Astrocyte (in vitro differentiated cells and primary cell): ENCODE measurements around the gene KCNC1. TPM values are rescaled to one million over a fixed set of nuclear protein-coding genes. Genes with fewer than 3 reads are reported as not detected.

ENCODE experiments used
- DNase-seq: peaks from one replicate; pipeline ENCODE4 v3.0.0-alpha.2; 2010; ENCODE audit warnings: low read depth
- FAIRE-seq: peaks from 2 replicates; lab custom pipeline; 2011; peaks lifted over from hg19 to GRCh38; lab: Jason Lieb, UNC
- H2AFZ ChIP-seq: 2 replicates; pipeline ENCODE4 v1.6.0; 2012; ENCODE audit warnings: low read depth, low read length, inconsistent platforms
- H3K27ac ChIP-seq: 2 replicates; pipeline ENCODE4 v1.5.1; 2011; ENCODE audit warnings: low read depth, low read length, inconsistent platforms
- H3K27me3 ChIP-seq: 2 replicates; pipeline ENCODE4 v1.6.0; 2011; ENCODE audit warnings: low read length, inconsistent platforms; ENCODE audit not compliant: insufficient read depth
- H3K36me3 ChIP-seq: 2 replicates; pipeline ENCODE4 v1.5.1; 2011; ENCODE audit warnings: low read length, inconsistent platforms; ENCODE audit not compliant: insufficient read depth
- H3K4me1 ChIP-seq: 2 replicates; pipeline ENCODE4 v1.5.1; 2011; ENCODE audit warnings: low read length, inconsistent platforms; ENCODE audit not compliant: insufficient read depth
- H3K4me2 ChIP-seq: 2 replicates; pipeline ENCODE4 v1.6.0; 2012; ENCODE audit warnings: low read length, inconsistent platforms
- H3K4me3 ChIP-seq: 2 replicates; pipeline ENCODE4 v1.5.1; 2011; ENCODE audit warnings: low read depth, mild to moderate bottlenecking, low read length, inconsistent platforms; ENCODE audit not compliant: insufficient read depth
- H3K79me2 ChIP-seq: 2 replicates; pipeline ENCODE4 v1.6.0; 2012; ENCODE audit warnings: mild to moderate bottlenecking, low read length, inconsistent platforms; ENCODE audit not compliant: insufficient read depth
- H3K9ac ChIP-seq: 2 replicates; pipeline ENCODE4 v1.6.0; 2012; ENCODE audit warnings: mild to moderate bottlenecking, low read length, inconsistent platforms
- H3K9me3 ChIP-seq: 2 replicates; pipeline ENCODE4 v1.5.1; 2012; ENCODE audit warnings: low read depth, mild to moderate bottlenecking, low read length, inconsistent platforms; ENCODE audit not compliant: insufficient read depth
- H4K20me1 ChIP-seq: 2 replicates; pipeline ENCODE4 v1.6.0; 2012; ENCODE audit warnings: low read length, inconsistent platforms; ENCODE audit not compliant: insufficient read depth
- H3K27ac Mint-ChIP-seq: one replicate; pipeline ENCODE4 v1.8.0; 2021; ENCODE audit warnings: mild to moderate bottlenecking, mixed read lengths; ENCODE audit not compliant: unreplicated experiment
- H3K27me3 Mint-ChIP-seq: one replicate; pipeline ENCODE4 v1.8.0; 2021; ENCODE audit warnings: low read depth, mixed read lengths; ENCODE audit not compliant: unreplicated experiment
- H3K36me3 Mint-ChIP-seq: one replicate; pipeline ENCODE4 v1.8.0; 2021; ENCODE audit warnings: low read depth, mixed read lengths; ENCODE audit not compliant: unreplicated experiment
- H3K4me1 Mint-ChIP-seq: one replicate; pipeline ENCODE4 v1.8.0; 2021; ENCODE audit warnings: low read depth, mixed read lengths; ENCODE audit not compliant: unreplicated experiment
- H3K4me3 Mint-ChIP-seq: one replicate; pipeline ENCODE4 v1.8.0; 2021; ENCODE audit warnings: mild to moderate bottlenecking, moderate library complexity, mixed read lengths; ENCODE audit not compliant: unreplicated experiment
- H3K9me3 Mint-ChIP-seq: one replicate; pipeline ENCODE4 v1.8.0; 2021; ENCODE audit warnings: mild to moderate bottlenecking, mixed read lengths; ENCODE audit not compliant: unreplicated experiment
- CTCF ChIP-seq: IDR thresholded peaks from 2 replicates; pipeline ENCODE4 v1.5.1; 2011; ENCODE audit warnings: low read depth, mild to moderate bottlenecking, inconsistent platforms, low read length, moderate library complexity; ENCODE audit not compliant: insufficient read depth
- EZH2 ChIP-seq: IDR thresholded peaks from 2 replicates; pipeline ENCODE4 v1.6.1; 2012; ENCODE audit warnings: mild to moderate bottlenecking, low read length, inconsistent platforms; ENCODE audit not compliant: insufficient read depth
- total RNA-seq: library from RNA; stranded (reverse); gene quantifications from 2 replicates; pipeline ENCODE4 v1.2.1, GENCODE V29; 2021

Gene KCNC1
- total RNA-seq, 1 donor from 2014 or later: 0.05 TPM

GRCh38 chr11:17778956-17779860 is 44.6 kb downstream of the KCNC1 start:
- Histone ChIP-seq H3K27ac (no peak overlapping the region), H4K20me1 (no peaks in the 10 kb centered on the region), H3K4me1 (no peaks in the 10 kb centered on the region), H3K27me3 (no peaks in the 10 kb centered on the region), H3K36me3 (no peaks in the 10 kb centered on the region), H2AFZ (no peak overlapping the region), H3K9me3 (no peaks in the 10 kb centered on the region), H3K4me2 (no peak overlapping the region), H3K9ac (no peak overlapping the region), H3K4me3 (no peak overlapping the region), H3K79me2 (no peaks in the 10 kb centered on the region)
- no peaks in the 10 kb centered on the region for H3K36me3 Mint-ChIP-seq
- TF ChIP-seq CTCF: no peak
- TF ChIP-seq EZH2: no peak
- no peak overlapping the region for H3K4me3 Mint-ChIP-seq
- H3K27ac Mint-ChIP-seq: no peak overlapping the region
- peaks cover 43% of the 10 kb centered on the region for H3K27me3 Mint-ChIP-seq
- FAIRE-seq: no peak
- no peak for DNase-seq
- no peaks in the 10 kb centered on the region for H3K4me1 Mint-ChIP-seq
- H3K9me3 Mint-ChIP-seq: peaks cover 2% of the 10 kb centered on the region

- H3K27me3 Mint-ChIP-seq: peaks cover 38% of the 10 kb centered on the region
- no peak overlapping the region for H3K9ac ChIP-seq
- DNase-seq: no peak
Measured at GRCh38 chr11:17779861-17780594, 45.4 kb downstream of the KCNC1 start.

More at GRCh38 chr11:17779861-17780594, 45.4 kb downstream of the KCNC1 start:
- Histone ChIP-seq H3K27me3 (no peaks in the 10 kb centered on the region), H3K4me1 (no peaks in the 10 kb centered on the region), H3K36me3 (no peaks in the 10 kb centered on the region), H2AFZ (no peak overlapping the region), H3K9me3 (no peaks in the 10 kb centered on the region), H3K4me2 (no peak overlapping the region), H3K4me3 (no peak overlapping the region), H3K79me2 (no peaks in the 10 kb centered on the region), H4K20me1 (no peaks in the 10 kb centered on the region), H3K27ac (no peak overlapping the region)
- Mint-ChIP-seq H3K4me1 (no peaks in the 10 kb centered on the region), H3K4me3 (no peak overlapping the region), H3K9me3 (peaks cover 2% of the 10 kb centered on the region), H3K36me3 (no peaks in the 10 kb centered on the region), H3K27ac (no peak overlapping the region)
- no peak for TF ChIP-seq EZH2
- no peak for TF ChIP-seq CTCF
- FAIRE-seq: no peak
